Measurements from ENCODE around the gene ATAD3B. TPM values are rescaled to one million over a fixed set of nuclear protein-coding genes. Genes with fewer than 3 reads are reported as not detected.

ATAD3B gene
- polyA plus RNA-seq, 1 donor from 2014 or later = 57.2 TPM

GRCh38 chr1:1544544-1544943 is 73.0 kb downstream of the ATAD3B start:
- TF ChIP-seq EZH2 (IDR thresholded peaks at IDR 0.05; ENCODE audit: borderline replicate concordance, insufficient read depth, low read length, poor library complexity, severe bottlenecking) = no peak
- TF ChIP-seq EP300 (conservative IDR thresholded peaks at IDR 0.05; ENCODE audit: poor library complexity, severe bottlenecking) = no peak
- TF ChIP-seq MXI1 (conservative IDR thresholded peaks at IDR 0.05; ENCODE audit: poor library complexity, severe bottlenecking) = no peak
- TF ChIP-seq POLR2AphosphoS5 (IDR thresholded peaks at IDR 0.05) = no peak
- no peak for TF ChIP-seq CTCF (IDR thresholded peaks at IDR 0.05; ENCODE audit: poor library complexity, severe bottlenecking)
- TF ChIP-seq RAD21 (conservative IDR thresholded peaks at IDR 0.05) = no peak
- no peak for TF ChIP-seq SMC3 (conservative IDR thresholded peaks at IDR 0.05; ENCODE audit: poor library complexity)
- TF ChIP-seq TAF1 (IDR thresholded peaks at IDR 0.05; ENCODE audit: low read depth) = no peak
- no peak for TF ChIP-seq REST (IDR thresholded peaks at IDR 0.05; ENCODE audit: borderline replicate concordance)
- H3K9me3 ChIP-seq (ENCODE audit: low read length) = no peaks in the 10 kb centered on the region
- H3K36me3 ChIP-seq (ENCODE audit: insufficient read depth, low read length) = no peaks in the 10 kb centered on the region
- no peak overlapping the region for H3K4me3 ChIP-seq (ENCODE audit: low read length)
- H3K79me2 ChIP-seq (replicated peaks; ENCODE audit: insufficient read depth, low read length) = no peaks in the 10 kb centered on the region
- H3K27ac ChIP-seq (ENCODE audit: low read length) = no peak overlapping the region
- no peaks in the 10 kb centered on the region for H4K20me1 ChIP-seq (ENCODE audit: insufficient read depth)
- H2AFZ ChIP-seq (ENCODE audit: low read depth, low read length) = no peak overlapping the region
- no peak overlapping the region for H3K4me2 ChIP-seq (ENCODE audit: low read length)
- H3K9me2 ChIP-seq (ENCODE audit: insufficient read depth, low read length) = no peaks in the 10 kb centered on the region
- H3F3A ChIP-seq (ENCODE audit: insufficient read depth, low read length, poor library complexity, severe bottlenecking) = no peaks in the 10 kb centered on the region
- no peaks in the 10 kb centered on the region for H3K27me3 ChIP-seq (ENCODE audit: insufficient read depth, low read depth, low read length)
- H3K9ac ChIP-seq (ENCODE audit: low read length) = no peak overlapping the region

Other genes with a start within 250 kb of the ATAD3B start
- gene SDF4, start 239.8 kb upstream of the ATAD3B start, polyA plus RNA-seq = 91.2 and 114 TPM in 2 replicates
- 46.5 and 52.6 TPM in 2 replicates for gene B3GALT6, start 239.5 kb upstream of the ATAD3B start, polyA plus RNA-seq
- 0.74 TPM in 1 of 2 replicates, not detected in the other for gene C1QTNF12, start 225.0 kb upstream of the ATAD3B start, polyA plus RNA-seq
- gene UBE2J2, start 197.9 kb upstream of the ATAD3B start, polyA plus RNA-seq = 76.5 and 79.7 TPM in 2 replicates
- 9.8 and 16.0 TPM in 2 replicates for gene SCNN1D, start 191.3 kb upstream of the ATAD3B start, polyA plus RNA-seq
- 186 and 230 TPM in 2 replicates for gene ACAP3, start 163.8 kb upstream of the ATAD3B start, polyA plus RNA-seq
- gene PUSL1, start 163.2 kb upstream of the ATAD3B start, polyA plus RNA-seq = 25.0 and 36.8 TPM in 2 replicates
- 131 and 132 TPM in 2 replicates for gene INTS11, start 147.1 kb upstream of the ATAD3B start, polyA plus RNA-seq
- gene CPTP, start 147.0 kb upstream of the ATAD3B start, polyA plus RNA-seq = 9.9 and 13.3 TPM in 2 replicates
- gene TAS1R3, start 140.5 kb upstream of the ATAD3B start, polyA plus RNA-seq = 1.0 and 1.2 TPM in 2 replicates
- gene DVL1, start 122.3 kb upstream of the ATAD3B start, polyA plus RNA-seq = 100 and 102 TPM in 2 replicates
- gene MXRA8, start 113.2 kb upstream of the ATAD3B start, polyA plus RNA-seq = 0.92 and 1.7 TPM in 2 replicates
- 104 and 119 TPM in 2 replicates for gene AURKAIP1, start 96.6 kb upstream of the ATAD3B start, polyA plus RNA-seq
- gene CCNL2, start 72.4 kb upstream of the ATAD3B start, polyA plus RNA-seq = 696 and 734 TPM in 2 replicates
- 168 and 204 TPM in 2 replicates for gene MRPL20, start 64.5 kb upstream of the ATAD3B start, polyA plus RNA-seq
- gene ANKRD65, start 50.5 kb upstream of the ATAD3B start, polyA plus RNA-seq = 0.28 TPM in 1 of 2 replicates, not detected in the other
- gene VWA1, start 36.1 kb upstream of the ATAD3B start, polyA plus RNA-seq = 0.88 and 1.4 TPM in 2 replicates
- not detected in 2 replicates for gene ATAD3C, start 22.1 kb upstream of the ATAD3B start, polyA plus RNA-seq
- 30.3 and 42.7 TPM in 2 replicates for gene ATAD3A, start 40.4 kb downstream of the ATAD3B start, polyA plus RNA-seq
- gene TMEM240, start 68.9 kb downstream of the ATAD3B start, polyA plus RNA-seq = 46.7 and 52.1 TPM in 2 replicates
- 56.2 and 66.3 TPM in 2 replicates for gene SSU72, start 103.1 kb downstream of the ATAD3B start, polyA plus RNA-seq
- 4.5 and 6.2 TPM in 2 replicates for gene FNDC10, start 128.4 kb downstream of the ATAD3B start, polyA plus RNA-seq
- 106 and 153 TPM in 2 replicates for gene MIB2, start 143.7 kb downstream of the ATAD3B start, polyA plus RNA-seq
- 0.98 and 4.3 TPM in 2 replicates for gene MMP23B, start 160.4 kb downstream of the ATAD3B start, polyA plus RNA-seq
- gene CDK11B, start 187.2 kb downstream of the ATAD3B start, polyA plus RNA-seq = 9.6 and 13.7 TPM in 2 replicates
- 93.2 and 112 TPM in 2 replicates for gene SLC35E2B, start 221.0 kb downstream of the ATAD3B start, polyA plus RNA-seq